NCI-H2227 (cell line): ENCODE measurements around the gene XRRA1.
A peak's percentile ranks its signal among the peaks of the same experiment; 100 is the strongest.
"Not testable (repeated sequence)": the region's sequence is repeated elsewhere in the genome, so short reads cannot be mapped to it uniquely, and the experiment has no call there.

ENCODE experiments used
- DNase-seq: peaks from one replicate; lab custom pipeline; 2025; ENCODE audit not compliant: unreplicated experiment; lab: John Stamatoyannopoulos, UW

XRRA1 gene

DNA sequence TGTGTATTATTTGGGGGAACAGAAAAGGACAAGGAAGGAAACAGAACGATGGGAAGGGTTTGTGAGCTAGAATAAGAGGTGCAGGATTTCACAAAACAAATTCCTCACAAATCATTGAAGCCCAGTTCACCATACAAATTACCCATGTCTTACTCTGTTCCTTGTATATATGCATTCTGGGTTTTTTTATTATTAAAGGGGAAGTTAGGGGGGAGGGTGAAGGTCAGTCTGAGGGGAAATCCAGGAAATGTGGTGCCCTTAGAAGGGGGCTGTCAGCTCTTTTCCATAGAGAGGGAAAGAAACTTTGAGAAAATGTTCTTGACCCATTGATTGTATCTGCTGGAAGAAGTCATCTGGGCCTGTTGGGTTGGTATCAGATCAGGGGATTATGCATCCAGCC lies 109.4 kb downstream of the XRRA1 start:
- no peak for DNase-seq

GRCh38 chr11:74838188-74838587 lies 110.7 kb downstream of the XRRA1 start:
- DNase-seq: no peak

GRCh38 chr11:74837191-74837590 lies 111.7 kb downstream of the XRRA1 start:
- DNase-seq: no peak

DNA sequence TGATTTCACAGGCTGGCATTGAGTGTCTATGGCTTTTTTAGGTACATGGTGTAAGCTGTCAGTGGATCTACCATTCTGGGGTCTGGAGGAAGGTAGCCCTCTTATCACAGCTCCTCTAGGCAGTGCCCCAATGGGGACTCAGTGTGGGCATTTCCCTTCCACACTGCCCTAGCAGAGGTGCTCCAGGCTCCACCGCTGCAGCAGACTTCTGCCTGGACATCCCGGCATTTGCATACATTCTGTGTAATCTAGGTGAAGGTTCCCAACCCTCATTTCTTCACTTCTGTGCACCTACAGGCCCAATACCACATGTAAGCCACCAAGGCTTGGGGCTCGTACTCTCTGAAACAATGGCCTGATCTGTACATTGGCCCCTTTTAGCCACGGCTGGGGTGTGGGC lies 122.0 kb downstream of the XRRA1 start:
- peak; percentile 5 for DNase-seq

- not testable (repeated sequence) for DNase-seq
These were observed 123.3 kb downstream of the XRRA1 start for GRCh38 chr11:74825596-74825995.

DNA sequence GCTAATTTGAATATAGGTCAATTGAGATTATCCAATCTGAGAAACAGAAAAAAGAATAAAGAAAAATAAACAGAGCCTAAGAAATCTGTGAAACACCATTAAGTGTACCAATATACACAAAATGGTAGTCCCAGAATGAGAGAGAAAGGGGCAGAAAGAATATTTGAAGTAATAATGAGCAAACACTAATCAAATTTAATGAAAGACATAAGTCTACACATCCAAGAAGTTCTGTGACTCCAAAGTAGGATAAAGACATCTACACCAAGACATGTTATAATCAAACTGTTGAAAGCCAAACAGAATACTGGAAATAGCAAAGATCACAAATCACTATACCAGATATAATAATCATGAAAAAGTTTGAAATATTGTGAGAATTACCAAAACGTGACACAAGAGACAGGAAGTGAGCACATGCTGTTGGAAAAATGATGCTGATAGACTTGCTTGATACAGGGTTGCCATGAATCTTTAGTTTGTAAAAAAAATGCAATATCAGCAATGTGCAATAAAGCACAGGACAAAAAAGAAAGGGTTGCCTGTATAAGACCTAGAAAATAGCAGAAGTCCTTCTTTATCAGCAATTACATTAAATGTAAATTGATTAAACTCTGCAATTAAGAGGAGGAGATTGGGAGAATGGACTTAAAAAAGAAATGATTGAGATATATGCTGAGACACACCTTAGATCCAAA lies 124.5 kb downstream of the XRRA1 start:
- DNase-seq: no peak

DNA sequence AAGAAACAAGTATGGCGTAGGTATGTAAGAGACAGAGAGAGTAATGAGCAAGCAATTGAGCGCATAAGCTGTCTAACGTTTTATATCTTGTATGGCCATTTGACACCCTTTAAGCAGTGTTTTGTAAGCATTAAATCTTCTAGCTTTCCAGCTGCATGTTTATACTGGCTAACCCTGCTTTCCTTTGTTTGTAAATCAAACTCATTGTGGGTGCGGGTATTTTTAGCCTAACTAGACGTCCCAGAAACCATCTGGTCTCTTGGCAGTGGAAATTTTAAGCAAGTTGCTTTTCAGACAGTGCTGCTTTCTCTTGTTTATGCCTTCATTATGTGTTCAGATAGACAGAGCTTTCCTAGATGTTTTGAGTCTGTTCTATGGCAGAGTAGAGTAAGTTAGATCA lies 126.7 kb downstream of the XRRA1 start:
- no peak for DNase-seq

GRCh38 chr11:74820763-74821162 lies 128.1 kb downstream of the XRRA1 start:
- DNase-seq: no peak

DNA sequence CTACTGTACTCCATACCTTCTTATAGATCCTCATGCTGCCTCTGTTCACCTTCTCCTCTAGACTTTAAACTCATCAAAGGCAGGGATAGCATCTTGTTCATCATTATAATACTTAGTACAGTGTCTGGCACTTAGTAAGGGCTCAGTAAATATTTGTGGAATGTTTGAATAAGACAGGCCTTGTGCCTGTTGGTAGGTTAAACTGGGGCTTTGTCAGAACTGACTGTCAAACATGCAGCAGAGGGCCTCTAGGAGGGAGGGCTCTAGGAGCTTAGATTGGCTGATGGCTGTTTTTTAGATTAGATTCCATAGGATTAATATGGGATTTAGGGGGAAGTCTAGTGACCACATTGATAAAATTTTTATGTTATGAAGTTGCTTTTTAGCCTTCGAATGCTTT lies 129.5 kb downstream of the XRRA1 start:
- DNase-seq: no peak

DNA sequence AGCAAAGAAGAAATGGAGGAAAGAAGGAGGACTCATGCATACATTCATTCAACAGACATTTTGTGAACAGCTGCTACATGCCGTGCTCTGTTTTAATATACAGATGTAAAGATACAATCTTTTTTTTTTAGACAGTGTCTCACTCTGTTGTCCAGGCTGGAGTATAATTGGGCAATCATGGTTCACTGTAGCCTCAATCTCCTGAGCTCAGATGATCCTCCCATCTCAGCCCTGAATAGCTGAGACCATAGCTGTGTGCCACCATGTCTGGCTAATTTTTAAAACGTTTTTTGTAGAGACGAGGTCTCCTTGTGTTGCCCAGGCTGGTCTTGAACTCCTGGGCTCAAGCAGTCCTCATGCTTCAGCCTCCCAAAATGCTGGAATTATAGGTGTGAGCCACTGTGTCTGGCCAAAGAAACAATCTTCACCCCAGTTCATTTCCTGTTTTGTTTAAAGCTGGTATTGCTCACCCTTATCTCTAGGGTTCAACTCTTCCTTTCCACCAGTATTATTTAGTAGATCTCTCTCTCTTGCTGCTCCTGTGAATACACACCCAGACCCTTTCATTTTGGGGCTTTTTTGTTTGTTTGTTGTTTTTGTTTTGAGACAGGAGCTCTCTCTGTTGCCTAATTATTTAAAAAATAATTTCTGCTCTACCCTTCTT lies 130.5 kb downstream of the XRRA1 start:
- no peak for DNase-seq

GRCh38 chr11:74816664-74817063 lies 132.2 kb downstream of the XRRA1 start:
- no peak for DNase-seq

GRCh38 chr11:74815966-74816365 lies 132.9 kb downstream of the XRRA1 start:
- DNase-seq: no peak

DNA sequence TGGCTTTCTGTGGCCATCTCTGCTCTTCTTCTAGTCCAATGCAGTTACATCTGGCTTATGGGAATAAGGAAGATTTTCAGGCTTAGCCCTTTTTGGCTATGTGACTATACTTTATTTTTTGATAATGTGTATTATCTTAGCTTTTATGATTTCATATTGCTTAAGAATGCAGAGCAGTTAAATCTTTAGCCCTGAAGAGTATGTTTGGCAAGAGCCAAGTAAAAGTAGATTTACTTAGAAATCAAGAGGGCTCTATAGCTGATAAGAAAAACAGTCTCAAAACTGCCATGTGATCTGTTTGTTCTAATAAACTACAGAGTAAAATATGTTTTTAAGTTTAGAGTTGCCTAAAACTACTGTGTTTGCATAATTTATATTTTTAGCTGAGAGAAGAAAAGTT lies 139.1 kb downstream of the XRRA1 start:
- DNase-seq: no peak

- DNase-seq: no peak
These were observed 142.6 kb downstream of the XRRA1 start for GRCh38 chr11:74806267-74806666.

- no peak for DNase-seq
These were observed 157.4 kb downstream of the XRRA1 start for GRCh38 chr11:74791333-74792100.
